Osteoblast (primary cell): ENCODE measurements around the gene TCF21. TPM values are rescaled to one million over a fixed set of nuclear protein-coding genes. Genes with fewer than 3 reads are reported as not detected.

Experiments used
- DNase-seq: peaks from one replicate; pipeline ENCODE4 v3.0.0; 2011; ENCODE audit warnings: low spot score, mixed read lengths; ENCODE audit not compliant: insufficient read length; ENCODE audit errors: missing footprints
- H2AFZ ChIP-seq: 2 replicates; pipeline ENCODE4 v1.6.0; 2011; ENCODE audit warnings: mild to moderate bottlenecking, low read length
- H3K27ac ChIP-seq: 2 replicates; pipeline ENCODE4 v1.5.1; 2011; ENCODE audit warnings: mild to moderate bottlenecking, low read depth, low read length, moderate library complexity
- H3K27me3 ChIP-seq: 2 replicates; pipeline ENCODE4 v1.6.0; 2012; ENCODE audit warnings: mild to moderate bottlenecking, control low read depth, inconsistent platforms, low read length, moderate library complexity; ENCODE audit not compliant: insufficient read depth
- H3K36me3 ChIP-seq: 2 replicates; pipeline ENCODE4 v1.5.1; 2011; ENCODE audit warnings: mild to moderate bottlenecking, low read length, control low read depth, moderate library complexity; ENCODE audit not compliant: insufficient read depth
- H3K4me1 ChIP-seq: 2 replicates; pipeline ENCODE4 v1.5.1; 2011; ENCODE audit warnings: mild to moderate bottlenecking, low read length, control low read depth, moderate library complexity; ENCODE audit not compliant: insufficient read depth
- H3K4me2 ChIP-seq: 2 replicates; pipeline ENCODE4 v1.6.0; 2011; ENCODE audit warnings: mild to moderate bottlenecking, low read length; ENCODE audit not compliant: insufficient read depth
- H3K4me3 ChIP-seq: fragments of 200-600 bp; sonication (generic); 3 replicates; pipeline ENCODE4 v1.5.1; 2012; ENCODE audit warnings: mild to moderate bottlenecking, low read length, inconsistent platforms; ENCODE audit not compliant: insufficient read depth
- H3K79me2 ChIP-seq: 2 replicates; pipeline ENCODE4 v1.6.0; 2012; ENCODE audit warnings: mild to moderate bottlenecking, low read length, control low read depth, inconsistent platforms; ENCODE audit not compliant: insufficient read depth
- H3K9me3 ChIP-seq: 2 replicates; pipeline ENCODE4 v1.5.1; 2011; ENCODE audit warnings: low read depth, low read length, control low read depth
- H4K20me1 ChIP-seq: 2 replicates; pipeline ENCODE4 v1.6.0; 2012; ENCODE audit warnings: mild to moderate bottlenecking, low read length, control low read depth; ENCODE audit not compliant: insufficient read depth
- total RNA-seq: library from RNA; depleted of rRNA; stranded (reverse); fragments of >200 nt; gene quantifications from 2 replicates; pipeline ENCODE4 v1.2.3, GENCODE V29; 2012
- TF ChIP-seq, protein P1 (sequence below): IDR thresholded peaks from 2 replicates; pipeline ENCODE4 v1.5.1; 2011; ENCODE audit warnings: mild to moderate bottlenecking, low read depth, low read length, moderate library complexity; ENCODE audit errors: extremely low read depth

Gene TCF21
- total RNA-seq, 1 donor: not detected

DNA sequence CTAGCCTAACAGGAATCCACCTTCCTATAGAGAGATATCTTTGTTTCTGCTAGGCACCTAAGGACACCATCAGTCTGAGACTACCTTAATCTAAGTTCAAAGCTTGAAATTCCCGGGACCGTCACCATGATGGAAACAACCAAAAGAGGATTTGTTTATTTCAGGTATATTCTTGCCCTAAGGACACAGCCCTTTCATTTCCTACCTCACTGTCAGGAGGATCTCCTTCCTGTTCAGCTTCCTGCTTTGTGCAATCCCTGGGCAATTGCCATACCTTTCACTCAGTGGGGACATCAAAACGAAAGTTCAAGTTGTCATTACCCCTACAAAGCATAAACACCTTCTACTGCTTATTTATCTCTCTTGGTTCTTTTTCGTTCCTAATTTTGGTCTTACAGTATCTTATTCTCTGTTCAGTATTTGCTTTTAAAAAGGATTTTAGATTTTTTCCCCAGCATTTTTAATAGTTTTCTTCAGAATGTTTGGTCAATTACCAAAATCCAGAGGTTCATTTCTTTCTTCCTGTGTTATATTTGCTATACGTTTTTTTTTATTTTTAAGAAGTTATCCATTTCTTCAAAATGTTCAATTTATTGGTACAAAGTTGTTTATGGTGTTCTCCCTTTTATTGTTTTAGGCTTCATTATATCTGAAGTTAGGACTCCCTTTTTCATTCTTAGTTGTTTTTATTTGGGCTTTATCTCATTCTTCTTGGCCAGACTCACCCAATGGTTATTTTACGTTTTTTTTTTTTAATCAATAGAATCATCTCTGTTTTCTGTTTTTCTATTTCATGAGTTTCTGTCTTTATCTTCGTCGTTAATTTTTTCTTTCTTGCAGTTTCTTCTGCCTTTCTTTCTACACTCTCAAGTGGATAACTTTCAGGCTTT, 51.1 kb downstream of the TCF21 start:
- Histone ChIP-seq H3K4me2 (no peak overlapping the region), H4K20me1 (no peaks in the 10 kb centered on the region), H3K79me2 (no peaks in the 10 kb centered on the region), H3K27me3 (no peaks in the 10 kb centered on the region), H3K4me3 (no peak overlapping the region), H3K36me3 (no peaks in the 10 kb centered on the region), H3K27ac (no peak overlapping the region), H2AFZ (no peak overlapping the region), H3K4me1 (no peaks in the 10 kb centered on the region), H3K9me3 (no peaks in the 10 kb centered on the region)
- no peak for DNase-seq
- TF ChIP-seq, protein P1, sequence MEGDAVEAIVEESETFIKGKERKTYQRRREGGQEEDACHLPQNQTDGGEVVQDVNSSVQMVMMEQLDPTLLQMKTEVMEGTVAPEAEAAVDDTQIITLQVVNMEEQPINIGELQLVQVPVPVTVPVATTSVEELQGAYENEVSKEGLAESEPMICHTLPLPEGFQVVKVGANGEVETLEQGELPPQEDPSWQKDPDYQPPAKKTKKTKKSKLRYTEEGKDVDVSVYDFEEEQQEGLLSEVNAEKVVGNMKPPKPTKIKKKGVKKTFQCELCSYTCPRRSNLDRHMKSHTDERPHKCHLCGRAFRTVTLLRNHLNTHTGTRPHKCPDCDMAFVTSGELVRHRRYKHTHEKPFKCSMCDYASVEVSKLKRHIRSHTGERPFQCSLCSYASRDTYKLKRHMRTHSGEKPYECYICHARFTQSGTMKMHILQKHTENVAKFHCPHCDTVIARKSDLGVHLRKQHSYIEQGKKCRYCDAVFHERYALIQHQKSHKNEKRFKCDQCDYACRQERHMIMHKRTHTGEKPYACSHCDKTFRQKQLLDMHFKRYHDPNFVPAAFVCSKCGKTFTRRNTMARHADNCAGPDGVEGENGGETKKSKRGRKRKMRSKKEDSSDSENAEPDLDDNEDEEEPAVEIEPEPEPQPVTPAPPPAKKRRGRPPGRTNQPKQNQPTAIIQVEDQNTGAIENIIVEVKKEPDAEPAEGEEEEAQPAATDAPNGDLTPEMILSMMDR: no peak

Other genes with a start within 250 kb of the TCF21 start
- gene TBPL1, start 64.1 kb downstream of the TCF21 start, total RNA-seq: 11.5 and 14.1 TPM in 2 replicates
- 9.4 and 10.3 TPM in 2 replicates for gene SLC2A12, start 163.5 kb downstream of the TCF21 start, total RNA-seq